ENCODE measurements around the gene CLGN. TPM values are rescaled to one million over a fixed set of nuclear protein-coding genes. Genes with fewer than 3 reads are reported as not detected.

CLGN gene
- total and polyA plus RNA-seq, 2 of the 13 experiments (the other 11 are each of a cell fraction or from before 2014, with no cell fraction given), result 7.2 to 17.0 TPM

DNA sequence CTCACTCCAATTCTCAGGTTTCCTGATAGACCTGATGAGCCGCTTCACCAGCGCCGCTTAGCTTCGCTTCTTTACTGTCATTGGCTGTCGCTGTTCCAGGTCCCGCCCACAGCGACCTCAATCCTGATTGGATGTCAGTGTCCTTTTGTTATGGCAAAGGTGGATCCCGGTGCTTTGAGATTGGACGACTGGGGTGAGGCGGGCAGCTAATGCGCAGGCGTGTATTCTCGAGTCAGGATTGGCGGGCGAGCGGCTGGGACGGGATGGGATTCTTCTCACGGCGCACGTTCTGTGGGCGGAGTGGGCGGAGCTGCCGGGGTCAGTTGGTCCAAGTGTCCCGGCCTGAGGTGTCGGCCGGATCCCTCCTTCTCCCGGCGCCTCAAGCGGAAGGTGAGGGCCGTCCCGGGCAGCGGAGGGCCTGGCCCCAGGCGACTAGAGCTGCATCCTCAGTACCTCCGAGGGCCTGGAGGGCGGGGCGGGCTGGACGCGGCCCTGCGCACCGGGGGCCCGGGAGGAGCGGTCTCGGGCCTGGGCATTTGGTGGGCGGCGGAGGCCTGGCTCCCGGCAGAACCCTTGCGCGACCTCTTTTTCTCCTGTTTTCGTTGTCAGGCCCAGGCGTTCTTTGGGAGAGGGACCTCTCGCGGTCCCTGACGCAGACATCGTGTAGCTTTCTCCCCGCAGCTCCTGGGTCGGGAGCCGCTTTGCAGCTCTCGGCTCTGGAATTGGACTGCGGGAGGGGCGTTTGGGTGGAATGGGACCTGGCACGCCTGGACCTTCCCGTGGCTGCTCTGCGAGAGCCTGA, 53.9 kb downstream of the CLGN start, which contains the start of gene SCOC (continued):
- TF ChIP-seq, protein P1, sequence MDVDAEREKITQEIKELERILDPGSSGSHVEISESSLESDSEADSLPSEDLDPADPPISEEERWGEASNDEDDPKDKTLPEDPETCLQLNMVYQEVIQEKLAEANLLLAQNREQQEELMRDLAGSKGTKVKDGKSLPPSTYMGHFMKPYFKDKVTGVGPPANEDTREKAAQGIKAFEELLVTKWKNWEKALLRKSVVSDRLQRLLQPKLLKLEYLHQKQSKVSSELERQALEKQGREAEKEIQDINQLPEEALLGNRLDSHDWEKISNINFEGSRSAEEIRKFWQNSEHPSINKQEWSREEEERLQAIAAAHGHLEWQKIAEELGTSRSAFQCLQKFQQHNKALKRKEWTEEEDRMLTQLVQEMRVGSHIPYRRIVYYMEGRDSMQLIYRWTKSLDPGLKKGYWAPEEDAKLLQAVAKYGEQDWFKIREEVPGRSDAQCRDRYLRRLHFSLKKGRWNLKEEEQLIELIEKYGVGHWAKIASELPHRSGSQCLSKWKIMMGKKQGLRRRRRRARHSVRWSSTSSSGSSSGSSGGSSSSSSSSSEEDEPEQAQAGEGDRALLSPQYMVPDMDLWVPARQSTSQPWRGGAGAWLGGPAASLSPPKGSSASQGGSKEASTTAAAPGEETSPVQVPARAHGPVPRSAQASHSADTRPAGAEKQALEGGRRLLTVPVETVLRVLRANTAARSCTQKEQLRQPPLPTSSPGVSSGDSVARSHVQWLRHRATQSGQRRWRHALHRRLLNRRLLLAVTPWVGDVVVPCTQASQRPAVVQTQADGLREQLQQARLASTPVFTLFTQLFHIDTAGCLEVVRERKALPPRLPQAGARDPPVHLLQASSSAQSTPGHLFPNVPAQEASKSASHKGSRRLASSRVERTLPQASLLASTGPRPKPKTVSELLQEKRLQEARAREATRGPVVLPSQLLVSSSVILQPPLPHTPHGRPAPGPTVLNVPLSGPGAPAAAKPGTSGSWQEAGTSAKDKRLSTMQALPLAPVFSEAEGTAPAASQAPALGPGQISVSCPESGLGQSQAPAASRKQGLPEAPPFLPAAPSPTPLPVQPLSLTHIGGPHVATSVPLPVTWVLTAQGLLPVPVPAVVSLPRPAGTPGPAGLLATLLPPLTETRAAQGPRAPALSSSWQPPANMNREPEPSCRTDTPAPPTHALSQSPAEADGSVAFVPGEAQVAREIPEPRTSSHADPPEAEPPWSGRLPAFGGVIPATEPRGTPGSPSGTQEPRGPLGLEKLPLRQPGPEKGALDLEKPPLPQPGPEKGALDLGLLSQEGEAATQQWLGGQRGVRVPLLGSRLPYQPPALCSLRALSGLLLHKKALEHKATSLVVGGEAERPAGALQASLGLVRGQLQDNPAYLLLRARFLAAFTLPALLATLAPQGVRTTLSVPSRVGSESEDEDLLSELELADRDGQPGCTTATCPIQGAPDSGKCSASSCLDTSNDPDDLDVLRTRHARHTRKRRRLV (CRISPR knock-in tag; IDR thresholded peaks at IDR 0.05), result no peak
- no peak for TF ChIP-seq ETV6 (CRISPR knock-in tag; conservative IDR thresholded peaks at IDR 0.05)
- 0 out of 2 replicates have a peak, but pooled peaks have one; percentile 21 for TF ChIP-seq ARHGAP35 (CRISPR knock-in tag; IDR thresholded peaks at IDR 0.05; ENCODE audit: borderline replicate concordance)
- peak; percentile 69; the same call in 1 of the 2 replicates for TF ChIP-seq SAFB2 (CRISPR knock-in tag; IDR thresholded peaks at IDR 0.05; ENCODE audit: borderline replicate concordance, low read depth)
- TF ChIP-seq, protein P2, sequence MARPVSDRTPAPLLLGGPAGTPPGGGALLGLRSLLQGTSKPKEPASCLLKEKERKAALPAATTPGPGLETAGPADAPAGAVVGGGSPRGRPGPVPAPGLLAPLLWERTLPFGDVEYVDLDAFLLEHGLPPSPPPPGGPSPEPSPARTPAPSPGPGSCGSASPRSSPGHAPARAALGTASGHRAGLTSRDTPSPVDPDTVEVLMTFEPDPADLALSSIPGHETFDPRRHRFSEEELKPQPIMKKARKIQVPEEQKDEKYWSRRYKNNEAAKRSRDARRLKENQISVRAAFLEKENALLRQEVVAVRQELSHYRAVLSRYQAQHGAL (CRISPR knock-in tag; IDR thresholded peaks at IDR 0.05; ENCODE audit: not compliant biosample characterization), result peak; percentile 50
- peak; percentile 62; the same call in 1 of the 2 replicates for TF ChIP-seq TARDBP (CRISPR knock-in tag; IDR thresholded peaks at IDR 0.05)
- peak; percentile 94 for TF ChIP-seq ZMYM4 (CRISPR knock-in tag; IDR thresholded peaks at IDR 0.05)
- TF ChIP-seq, protein P3, sequence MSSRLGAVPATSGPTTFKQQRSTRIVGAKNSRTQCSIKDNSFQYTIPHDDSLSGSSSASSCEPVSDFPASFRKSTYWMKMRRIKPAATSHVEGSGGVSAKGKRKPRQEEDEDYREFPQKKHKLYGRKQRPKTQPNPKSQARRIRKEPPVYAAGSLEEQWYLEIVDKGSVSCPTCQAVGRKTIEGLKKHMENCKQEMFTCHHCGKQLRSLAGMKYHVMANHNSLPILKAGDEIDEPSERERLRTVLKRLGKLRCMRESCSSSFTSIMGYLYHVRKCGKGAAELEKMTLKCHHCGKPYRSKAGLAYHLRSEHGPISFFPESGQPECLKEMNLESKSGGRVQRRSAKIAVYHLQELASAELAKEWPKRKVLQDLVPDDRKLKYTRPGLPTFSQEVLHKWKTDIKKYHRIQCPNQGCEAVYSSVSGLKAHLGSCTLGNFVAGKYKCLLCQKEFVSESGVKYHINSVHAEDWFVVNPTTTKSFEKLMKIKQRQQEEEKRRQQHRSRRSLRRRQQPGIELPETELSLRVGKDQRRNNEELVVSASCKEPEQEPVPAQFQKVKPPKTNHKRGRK (CRISPR knock-in tag; IDR thresholded peaks at IDR 0.05), result no peak
- TF ChIP-seq ZNF816 (CRISPR knock-in tag; IDR thresholded peaks at IDR 0.05; ENCODE audit: borderline replicate concordance), result peak; percentile 56; the same call in 1 of the 2 replicates
- peak; percentile 59; the same call in 1 of the 2 replicates for TF ChIP-seq ZNF616 (CRISPR knock-in tag; IDR thresholded peaks at IDR 0.05; ENCODE audit: low read depth)
- TF ChIP-seq, protein P4, sequence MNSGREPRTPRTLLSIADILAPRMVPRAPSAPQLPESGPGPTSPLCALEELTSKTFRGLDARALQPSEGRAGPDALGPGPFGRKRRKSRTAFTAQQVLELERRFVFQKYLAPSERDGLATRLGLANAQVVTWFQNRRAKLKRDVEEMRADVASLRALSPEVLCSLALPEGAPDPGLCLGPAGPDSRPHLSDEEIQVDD (CRISPR knock-in tag; IDR thresholded peaks at IDR 0.05; ENCODE audit: borderline replicate concordance), result peak; percentile 72; the same call in 1 of the 2 replicates
- peak; percentile 60; the same call in 1 of the 2 replicates for TF ChIP-seq NCOR1 (IDR thresholded peaks at IDR 0.05; ENCODE audit: borderline replicate concordance, low read length)
- TF ChIP-seq ISX (CRISPR knock-in tag; conservative IDR thresholded peaks at IDR 0.05), result peak; percentile 84; the same call in 1 of the 2 replicates
- TF ChIP-seq, protein P5, sequence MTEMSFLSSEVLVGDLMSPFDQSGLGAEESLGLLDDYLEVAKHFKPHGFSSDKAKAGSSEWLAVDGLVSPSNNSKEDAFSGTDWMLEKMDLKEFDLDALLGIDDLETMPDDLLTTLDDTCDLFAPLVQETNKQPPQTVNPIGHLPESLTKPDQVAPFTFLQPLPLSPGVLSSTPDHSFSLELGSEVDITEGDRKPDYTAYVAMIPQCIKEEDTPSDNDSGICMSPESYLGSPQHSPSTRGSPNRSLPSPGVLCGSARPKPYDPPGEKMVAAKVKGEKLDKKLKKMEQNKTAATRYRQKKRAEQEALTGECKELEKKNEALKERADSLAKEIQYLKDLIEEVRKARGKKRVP (CRISPR knock-in tag; IDR thresholded peaks at IDR 0.05), result 0 out of 4 replicates have a peak, but pooled peaks of 1 of the 2 experiments have one; percentile 39
- TF ChIP-seq, protein P6, sequence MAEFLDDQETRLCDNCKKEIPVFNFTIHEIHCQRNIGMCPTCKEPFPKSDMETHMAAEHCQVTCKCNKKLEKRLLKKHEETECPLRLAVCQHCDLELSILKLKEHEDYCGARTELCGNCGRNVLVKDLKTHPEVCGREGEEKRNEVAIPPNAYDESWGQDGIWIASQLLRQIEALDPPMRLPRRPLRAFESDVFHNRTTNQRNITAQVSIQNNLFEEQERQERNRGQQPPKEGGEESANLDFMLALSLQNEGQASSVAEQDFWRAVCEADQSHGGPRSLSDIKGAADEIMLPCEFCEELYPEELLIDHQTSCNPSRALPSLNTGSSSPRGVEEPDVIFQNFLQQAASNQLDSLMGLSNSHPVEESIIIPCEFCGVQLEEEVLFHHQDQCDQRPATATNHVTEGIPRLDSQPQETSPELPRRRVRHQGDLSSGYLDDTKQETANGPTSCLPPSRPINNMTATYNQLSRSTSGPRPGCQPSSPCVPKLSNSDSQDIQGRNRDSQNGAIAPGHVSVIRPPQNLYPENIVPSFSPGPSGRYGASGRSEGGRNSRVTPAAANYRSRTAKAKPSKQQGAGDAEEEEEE (CRISPR knock-in tag; IDR thresholded peaks at IDR 0.05; ENCODE audit: borderline replicate concordance), result no peak
- peak; percentile 67; the same call in 1 of the 2 replicates for TF ChIP-seq SNAPC2 (CRISPR knock-in tag; IDR thresholded peaks at IDR 0.05)
